Breast epithelium (tissue), 3 donors: ENCODE measurements around the gene SLAMF1.

Experiments
- POLR2A ChIP-seq: fragments of 450-650 bp; IDR thresholded peaks from one replicate; pipeline ENCODE4 v1.6.1; 2016; ENCODE audit warnings: antibody characterized with exemption, mild to moderate bottlenecking, moderate library complexity
- TF ChIP-seq, protein P1 (sequence below), 3 donors: fragments of 450-650 bp; IDR thresholded peaks; one replicate each; pipeline ENCODE4 v1.5.1; 2016 to 2017; ENCODE audit warnings: antibody characterized with exemption in 3 of 3, mild to moderate bottlenecking in 3 of 3, moderate library complexity in 3 of 3

DNA sequence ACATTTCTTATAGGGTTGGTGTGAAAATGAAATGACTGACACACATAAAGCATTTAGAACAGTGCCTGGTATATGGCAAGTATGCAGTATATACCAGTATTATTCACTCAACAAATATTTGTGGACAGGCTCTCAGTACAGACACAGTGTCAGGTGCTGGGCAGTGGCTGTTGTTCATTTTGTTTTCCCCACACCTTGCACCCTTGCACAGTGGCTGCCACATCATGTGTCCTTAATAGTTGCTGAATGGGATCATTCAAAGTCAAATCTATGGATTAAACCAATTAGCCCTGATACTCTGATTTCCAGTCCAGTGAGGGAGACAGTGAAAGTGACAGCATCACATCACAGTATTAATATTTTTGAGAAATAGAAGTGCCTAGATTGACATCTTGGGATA is 2.4 kb downstream of the SLAMF1 start:
- TF ChIP-seq, protein P1, sequence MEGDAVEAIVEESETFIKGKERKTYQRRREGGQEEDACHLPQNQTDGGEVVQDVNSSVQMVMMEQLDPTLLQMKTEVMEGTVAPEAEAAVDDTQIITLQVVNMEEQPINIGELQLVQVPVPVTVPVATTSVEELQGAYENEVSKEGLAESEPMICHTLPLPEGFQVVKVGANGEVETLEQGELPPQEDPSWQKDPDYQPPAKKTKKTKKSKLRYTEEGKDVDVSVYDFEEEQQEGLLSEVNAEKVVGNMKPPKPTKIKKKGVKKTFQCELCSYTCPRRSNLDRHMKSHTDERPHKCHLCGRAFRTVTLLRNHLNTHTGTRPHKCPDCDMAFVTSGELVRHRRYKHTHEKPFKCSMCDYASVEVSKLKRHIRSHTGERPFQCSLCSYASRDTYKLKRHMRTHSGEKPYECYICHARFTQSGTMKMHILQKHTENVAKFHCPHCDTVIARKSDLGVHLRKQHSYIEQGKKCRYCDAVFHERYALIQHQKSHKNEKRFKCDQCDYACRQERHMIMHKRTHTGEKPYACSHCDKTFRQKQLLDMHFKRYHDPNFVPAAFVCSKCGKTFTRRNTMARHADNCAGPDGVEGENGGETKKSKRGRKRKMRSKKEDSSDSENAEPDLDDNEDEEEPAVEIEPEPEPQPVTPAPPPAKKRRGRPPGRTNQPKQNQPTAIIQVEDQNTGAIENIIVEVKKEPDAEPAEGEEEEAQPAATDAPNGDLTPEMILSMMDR (IDR thresholded peaks at IDR 0.05) = no peak
- TF ChIP-seq POLR2A = no peak
